Adrenal gland (tissue), 12 donors: ENCODE data around the gene PPP3CA. TPM values are rescaled to one million over a fixed set of nuclear protein-coding genes. Genes with fewer than 3 reads are reported as not detected.

ENCODE experiments used
- DNase-seq, 7 donors: peaks; one replicate each; pipeline ENCODE4 v3.0.0-alpha.2; 2019 to 2020
- H3K27ac ChIP-seq, 5 donors: fragments of 200-600 bp; sonication (generic) in 4 of 5; 1 replicate in 3 of 5; 2 replicates in 2 of 5; pipeline versions ENCODE4 v1.5.1 to v1.8.0; 2016 to 2020; ENCODE audit warnings: mild to moderate bottlenecking in 1 of 5
- H3K27me3 ChIP-seq: fragments of 200-600 bp; 2 replicates; pipeline ENCODE4 v1.8.0; 2021
- H3K36me3 ChIP-seq, 2 donors: fragments of 200-600 bp; replicated peaks in 1 of 2; 1 replicate in 1 of 2; 2 replicates in 1 of 2; pipeline versions ENCODE4 v1.5.1 to v1.8.0; 2018 to 2022
- H3K4me1 ChIP-seq, 2 donors: fragments of 200-600 bp; replicated peaks in 1 of 2; 1 replicate in 1 of 2; 2 replicates in 1 of 2; pipeline versions ENCODE4 v1.5.1 to v1.8.0; 2018 to 2021
- H3K4me3 ChIP-seq, 4 donors: fragments of 200-600 bp; sonication (generic) in 3 of 4; one replicate each; pipeline ENCODE4 v1.5.1; 2016 to 2018
- H3K9me3 ChIP-seq, 3 donors: fragments of 200-600 bp; sonication (generic) in 1 of 3; replicated peaks in 1 of 3; 1 replicate in 2 of 3; 2 replicates in 1 of 3; pipeline versions ENCODE4 v1.5.1 to v1.8.0; 2016 to 2021
- CTCF ChIP-seq, 6 experiments: fragments of 450-650 bp in 4 of 6; fragments of 200-600 bp in 2 of 6; sonication (generic) in 1 of 6; IDR thresholded peaks; 1 replicate in 5 of 6; 2 replicates in 1 of 6; pipeline versions ENCODE4 v1.5.1 to v1.8.0; 2016 to 2021; ENCODE audit warnings: antibody characterized with exemption in 6 of 6, mild to moderate bottlenecking in 2 of 6, moderate library complexity in 1 of 6
- POLR2A ChIP-seq, 2 donors: fragments of 450-650 bp; IDR thresholded peaks; one replicate each; pipeline ENCODE4 v1.6.1; 2017; ENCODE audit warnings: antibody characterized with exemption in 2 of 2, mild to moderate bottlenecking in 2 of 2, moderate library complexity in 1 of 2
- WGBS, 4 donors: extraction: QIAGEN DNeasy Blood & Tissue Kit in 2 of 4; methylation state at CpG; one replicate each; pipeline versions ENCODE4 v1.1.5 to v1.1.7; 2013 to 2017; 5-methylcytosine and 5-hydroxymethylcytosine counted together
- intact Hi-C, 2 donors: fragments of 100-400 bp; cut with DNase I; formaldehyde crosslinking; loops; one replicate each; pipeline versions ENCODE4 v1.14.1 to v1.15.0; 2022 to 2023
- polyA plus RNA-seq, 3 donors: library from polyadenylated mRNA; stranded (reverse); fragments of 200-250 nt in 2 of 3; fragments of 350-450 nt in 1 of 3; fragmentation: Illumina TruSeq in 1 of 3; extraction: RNeasy Lipid Tissue Mini Kit (QIAGEN cat#74804) in 1 of 3; gene quantifications; one replicate each; pipeline ENCODE4 v1.2.3, GENCODE V29; 2013 to 2014
- total RNA-seq, 9 donors: library from RNA; depleted of rRNA in 4 of 9; stranded (reverse); fragments of >200 nt in 4 of 9; fragments of 120-200 nt in 1 of 9; fragmentation: NEBNext Ultra II Directional in 1 of 9; extraction: Animal tissue kit (Norgen Biotek cat#: 25700) in 1 of 9; gene quantifications; one replicate each; pipeline versions ENCODE4 v1.1.0 to v1.2.4, GENCODE V29; 2013 to 2023
- donor health status: healthy with polysubstance abuse.
- donor health status: Bipolar disorder and iron deficiency.
- donor health status: DM: yes; HTN: yes; CAD: no.
- donor health status: DM: no; HTN: no; CAD: no.
- donor health status: DM: no; HTN: no; CAD: no.
- donor health status: DM: yes; HTN: yes; CAD: no.

Gene PPP3CA
- total and polyA plus RNA-seq, 12 donors = 13.8 to 138 (median 43.8) TPM

- no peaks in the 10 kb centered on the region for H3K36me3 ChIP-seq
- no peak overlapping the region for H3K27ac ChIP-seq
- intact Hi-C loops = no loop called here
- TF ChIP-seq CTCF (IDR thresholded peaks at IDR 0.05) (no peak), POLR2A (IDR thresholded peaks at IDR 0.05) (no peak)
- no peak for DNase-seq
- WGBS, 4 donors = 81 to 85% (median 83%) methylated on average over 1 of the region's 1 CpG
- no peaks in the 10 kb centered on the region for H3K27me3 ChIP-seq
- H3K9me3 ChIP-seq = no peaks in the 10 kb centered on the region
- H3K4me1 ChIP-seq = no peaks in the 10 kb centered on the region
- H3K4me3 ChIP-seq = no peak overlapping the region
Observed at GRCh38 chr4:101042847-101043246, 304.5 kb downstream of the PPP3CA start.

GRCh38 chr4:101040776-101041175 lies 306.6 kb downstream of the PPP3CA start:
- no peak overlapping the region for H3K27ac ChIP-seq
- no peak for DNase-seq
- H3K27me3 ChIP-seq = no peaks in the 10 kb centered on the region
- no peaks in the 10 kb centered on the region for H3K9me3 ChIP-seq
- WGBS, 4 donors = 63 to 100% (median 86%) methylated on average over 2 of the region's 2 CpGs
- no peak for TF ChIP-seq POLR2A (IDR thresholded peaks at IDR 0.05)
- no peak for TF ChIP-seq CTCF (IDR thresholded peaks at IDR 0.05)
- H3K4me3 ChIP-seq = no peak overlapping the region
- no peaks in the 10 kb centered on the region for H3K4me1 ChIP-seq
- intact Hi-C loops = no loop called here
- H3K36me3 ChIP-seq = no peaks in the 10 kb centered on the region

DNA sequence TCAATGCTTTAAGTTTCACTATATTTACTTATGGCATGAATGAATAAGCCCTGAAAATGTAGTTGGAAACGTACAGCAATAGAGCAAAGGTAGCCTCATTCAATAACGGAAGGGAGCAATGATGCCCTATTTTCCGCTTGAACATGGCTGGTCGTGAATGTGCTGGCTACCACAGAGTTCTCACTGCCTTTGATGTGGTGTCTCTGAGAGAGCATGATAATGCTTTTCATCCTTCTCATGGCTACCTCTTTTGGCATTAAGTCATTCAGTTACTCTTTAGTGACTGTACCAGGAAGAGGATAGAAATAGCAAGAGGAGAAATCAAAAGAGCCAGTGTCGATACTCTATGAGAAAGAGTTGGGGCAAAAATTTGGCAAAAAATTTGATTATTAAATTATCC lies 308.0 kb downstream of the PPP3CA start:
- intact Hi-C loops = no loop called here
- TF ChIP-seq POLR2A (IDR thresholded peaks at IDR 0.05) (no peak), CTCF (IDR thresholded peaks at IDR 0.05) (no peak)
- no peak for DNase-seq
- WGBS, 4 donors = 92 to 98% (median 96%) methylated on average over 5 of the region's 5 CpGs
- H3K4me3 ChIP-seq = no peak overlapping the region
- no peaks in the 10 kb centered on the region for H3K9me3 ChIP-seq
- H3K36me3 ChIP-seq = no peaks in the 10 kb centered on the region
- no peaks in the 10 kb centered on the region for H3K4me1 ChIP-seq
- no peak overlapping the region for H3K27ac ChIP-seq
- H3K27me3 ChIP-seq = no peaks in the 10 kb centered on the region

- 66 to 82% (median 76%) methylated on average over 1 of the region's 1 CpG for WGBS, 4 donors
- Histone ChIP-seq H3K36me3 (no peaks in the 10 kb centered on the region), H3K4me1 (no peaks in the 10 kb centered on the region), H3K4me3 (no peak overlapping the region), H3K27ac (no peak overlapping the region), H3K9me3 (no peaks in the 10 kb centered on the region), H3K27me3 (no peaks in the 10 kb centered on the region)
- intact Hi-C loops = no loop called here
- DNase-seq = no peak
- TF ChIP-seq CTCF (IDR thresholded peaks at IDR 0.05) (no peak), POLR2A (IDR thresholded peaks at IDR 0.05) (no peak)
Observed at GRCh38 chr4:101037938-101038413, 309.4 kb downstream of the PPP3CA start.
